Measurements from ENCODE around the gene ZNF253.
"Not testable (repeated sequence)": the region's sequence is repeated elsewhere in the genome, so short reads cannot be mapped to it uniquely, and the experiment has no call there.

- not testable (repeated sequence) for TF ChIP-seq SMAD3 (CRISPR knock-in tag; conservative IDR thresholded peaks at IDR 0.05); SAP30 (IDR thresholded peaks at IDR 0.05; ENCODE audit: borderline replicate concordance, insufficient read depth, low read depth, low read length, poor library complexity, severe bottlenecking); SAFB2 (IDR thresholded peaks at IDR 0.05; ENCODE audit: borderline replicate concordance, low read depth, low read length, severe bottlenecking); CREM (IDR thresholded peaks at IDR 0.05; ENCODE audit: low read depth); ELF1 (tag; IDR thresholded peaks at IDR 0.05)
Measured at GRCh38 chr19:19933432-19934314, 68.0 kb downstream of the ZNF253 start.

All from K562 (cell line).